Measurements from ENCODE around the gene COL28A1.

DNA sequence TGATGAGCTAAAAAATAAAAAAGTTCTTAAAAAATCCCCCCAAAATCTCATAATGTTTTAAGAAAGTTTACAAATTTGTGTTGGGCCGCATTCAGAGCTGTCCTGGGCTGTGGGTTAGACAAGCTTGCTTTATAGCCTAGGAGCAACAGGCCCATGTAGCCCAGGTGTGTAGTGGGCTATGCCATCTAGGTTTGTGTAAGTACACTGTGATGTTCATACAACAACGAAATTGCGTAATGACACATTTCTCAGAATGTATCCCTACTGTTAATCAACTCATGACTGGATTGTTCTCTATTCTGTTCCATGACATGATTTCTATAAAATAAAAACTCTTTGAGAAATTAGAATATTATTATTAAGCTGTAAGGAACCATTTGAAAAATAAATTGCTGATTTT, 44.0 kb upstream of the COL28A1 start:
- no peak for TF ChIP-seq SIN3A (IDR thresholded peaks at IDR 0.05; ENCODE audit: borderline replicate concordance, insufficient read depth, low read length)
- TF ChIP-seq TAF1 (IDR thresholded peaks at IDR 0.05; ENCODE audit: borderline replicate concordance, insufficient read depth, low read length): no peak
- TF ChIP-seq, protein P1, sequence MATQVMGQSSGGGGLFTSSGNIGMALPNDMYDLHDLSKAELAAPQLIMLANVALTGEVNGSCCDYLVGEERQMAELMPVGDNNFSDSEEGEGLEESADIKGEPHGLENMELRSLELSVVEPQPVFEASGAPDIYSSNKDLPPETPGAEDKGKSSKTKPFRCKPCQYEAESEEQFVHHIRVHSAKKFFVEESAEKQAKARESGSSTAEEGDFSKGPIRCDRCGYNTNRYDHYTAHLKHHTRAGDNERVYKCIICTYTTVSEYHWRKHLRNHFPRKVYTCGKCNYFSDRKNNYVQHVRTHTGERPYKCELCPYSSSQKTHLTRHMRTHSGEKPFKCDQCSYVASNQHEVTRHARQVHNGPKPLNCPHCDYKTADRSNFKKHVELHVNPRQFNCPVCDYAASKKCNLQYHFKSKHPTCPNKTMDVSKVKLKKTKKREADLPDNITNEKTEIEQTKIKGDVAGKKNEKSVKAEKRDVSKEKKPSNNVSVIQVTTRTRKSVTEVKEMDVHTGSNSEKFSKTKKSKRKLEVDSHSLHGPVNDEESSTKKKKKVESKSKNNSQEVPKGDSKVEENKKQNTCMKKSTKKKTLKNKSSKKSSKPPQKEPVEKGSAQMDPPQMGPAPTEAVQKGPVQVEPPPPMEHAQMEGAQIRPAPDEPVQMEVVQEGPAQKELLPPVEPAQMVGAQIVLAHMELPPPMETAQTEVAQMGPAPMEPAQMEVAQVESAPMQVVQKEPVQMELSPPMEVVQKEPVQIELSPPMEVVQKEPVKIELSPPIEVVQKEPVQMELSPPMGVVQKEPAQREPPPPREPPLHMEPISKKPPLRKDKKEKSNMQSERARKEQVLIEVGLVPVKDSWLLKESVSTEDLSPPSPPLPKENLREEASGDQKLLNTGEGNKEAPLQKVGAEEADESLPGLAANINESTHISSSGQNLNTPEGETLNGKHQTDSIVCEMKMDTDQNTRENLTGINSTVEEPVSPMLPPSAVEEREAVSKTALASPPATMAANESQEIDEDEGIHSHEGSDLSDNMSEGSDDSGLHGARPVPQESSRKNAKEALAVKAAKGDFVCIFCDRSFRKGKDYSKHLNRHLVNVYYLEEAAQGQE (IDR thresholded peaks at IDR 0.05; ENCODE audit: insufficient read depth in 1 of 2, low read depth in 2 of 2, low read length in 2 of 2): no peak
- TF ChIP-seq POLR2AphosphoS5 (IDR thresholded peaks at IDR 0.05; ENCODE audit: low read depth, low read length): no peak
- TF ChIP-seq FOXP2 (optimal IDR thresholded peaks at IDR 0.05; ENCODE audit: borderline replicate concordance, extremely low read depth, extremely low read length, insufficient read depth): no peak

All from PFSK-1 (cell line).